ENCODE data around the gene TMSB4X.
"Not testable (repeated sequence)": the region's sequence is repeated elsewhere in the genome, so short reads cannot be mapped to it uniquely, and the experiment has no call there.

The TMSB4X gene

GRCh38 chrX:13014111-13015096 is 39.5 kb downstream of the TMSB4X start:
- TF ChIP-seq CTCF (IDR thresholded peaks at IDR 0.05; ENCODE audit: control insufficient read depth, extremely low read depth, insufficient read depth), result no peak

GRCh38 chrX:13015536-13016236 is 40.8 kb downstream of the TMSB4X start:
- DNase-seq (ENCODE audit: low read depth), result no peak
- TF ChIP-seq CTCF (IDR thresholded peaks at IDR 0.05; ENCODE audit: control insufficient read depth, extremely low read depth, insufficient read depth), result no peak

More at GRCh38 chrX:13014111-13015096, 39.5 kb downstream of the TMSB4X start:
- DNase-seq (ENCODE audit: low read depth), result no peak
- H3K4me3 ChIP-seq (ENCODE audit: low read depth, low read length), result no peak overlapping the region

DNA sequence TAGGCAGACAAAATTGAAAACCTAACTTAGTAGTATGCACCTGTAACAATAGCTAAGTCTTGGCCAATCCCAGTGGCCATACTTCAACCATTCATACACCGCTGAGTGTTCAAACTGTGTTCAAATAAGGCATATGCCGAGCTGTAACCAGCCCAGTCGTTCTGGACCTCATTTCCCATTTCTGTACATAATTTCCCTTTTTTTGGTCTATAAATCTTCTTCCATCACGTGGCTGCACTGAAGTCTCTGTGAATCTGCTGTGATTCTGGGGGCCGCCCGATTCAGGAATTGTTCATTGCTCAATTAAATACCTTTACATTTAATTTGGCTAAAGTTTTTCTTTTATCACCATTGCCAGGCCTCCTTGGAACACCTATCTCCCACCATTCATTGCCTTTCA is 41.8 kb downstream of the TMSB4X start:
- DNase-seq (ENCODE audit: low read depth), result not testable (repeated sequence)

More at GRCh38 chrX:13015536-13016236, 40.8 kb downstream of the TMSB4X start:
- H3K4me3 ChIP-seq (ENCODE audit: low read depth, low read length), result no peak overlapping the region

GRCh38 chrX:13022926-13023325 is 48.0 kb downstream of the TMSB4X start:
- no peak for DNase-seq (ENCODE audit: low read depth)
- no peak for TF ChIP-seq CTCF (IDR thresholded peaks at IDR 0.05; ENCODE audit: control insufficient read depth, extremely low read depth, insufficient read depth)
- no peak overlapping the region for H3K4me3 ChIP-seq (ENCODE audit: low read depth, low read length)

More for the DNA sequence above, 41.8 kb downstream of the TMSB4X start:
- not testable (repeated sequence) for H3K4me3 ChIP-seq (ENCODE audit: low read depth, low read length)

- TF ChIP-seq CTCF (IDR thresholded peaks at IDR 0.05; ENCODE audit: control insufficient read depth, extremely low read depth, insufficient read depth), result no peak
- no peak for DNase-seq (ENCODE audit: low read depth)
- no peak overlapping the region for H3K4me3 ChIP-seq (ENCODE audit: low read depth, low read length)
Measured at GRCh38 chrX:13023567-13023966, 48.7 kb downstream of the TMSB4X start.

DNA sequence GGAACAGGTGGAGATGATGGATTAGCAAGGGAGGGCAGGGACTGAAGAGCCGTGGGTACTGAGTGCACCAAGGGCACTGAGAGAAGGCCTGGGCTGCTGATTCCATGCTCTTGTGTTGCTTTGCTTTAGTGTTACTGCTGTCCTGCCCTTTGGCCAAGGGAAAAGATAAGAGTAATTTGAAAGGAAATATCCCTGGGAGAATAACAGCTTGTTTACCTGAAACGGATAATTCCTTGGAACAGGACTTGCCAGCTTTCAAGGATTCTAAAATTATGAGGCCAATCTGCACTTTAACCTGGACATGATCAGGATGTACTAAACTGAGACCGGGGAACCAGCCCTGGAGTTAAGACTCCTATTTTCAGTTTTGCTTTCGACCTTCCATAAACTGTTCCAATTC is 49.1 kb downstream of the TMSB4X start:
- DNase-seq (ENCODE audit: low read depth), result no peak
- TF ChIP-seq CTCF (IDR thresholded peaks at IDR 0.05; ENCODE audit: control insufficient read depth, extremely low read depth, insufficient read depth), result no peak
- H3K4me3 ChIP-seq (ENCODE audit: low read depth, low read length), result no peak overlapping the region

DNA sequence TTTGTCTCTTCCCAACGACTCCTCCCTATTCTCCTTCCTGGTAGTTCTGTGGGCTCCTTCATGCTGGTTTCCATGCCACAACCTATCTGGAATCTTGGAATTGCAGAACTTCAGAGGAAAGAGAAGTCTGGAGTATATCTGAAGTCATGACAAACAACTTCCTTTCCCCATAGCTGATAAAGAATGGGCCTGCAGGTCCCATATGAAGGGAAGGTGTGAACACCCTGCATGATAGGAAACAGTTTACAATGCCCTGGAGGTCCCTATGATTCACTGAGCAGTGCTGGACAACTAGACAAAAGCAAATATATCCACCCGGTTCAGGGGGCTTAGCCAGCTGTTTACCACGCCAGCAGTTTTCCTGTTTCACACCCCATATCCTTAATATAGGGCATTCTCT is 50.1 kb downstream of the TMSB4X start:
- no peak for TF ChIP-seq CTCF (IDR thresholded peaks at IDR 0.05; ENCODE audit: control insufficient read depth, extremely low read depth, insufficient read depth)
- no peak overlapping the region for H3K4me3 ChIP-seq (ENCODE audit: low read depth, low read length)
- no peak for DNase-seq (ENCODE audit: low read depth)
